Tibial nerve (tissue), 3 donors: ENCODE results near the gene SERPINA1.

ENCODE experiments used
- CTCF ChIP-seq, 5 experiments: fragments of 200-600 bp in 3 of 5; fragments of 450-650 bp in 2 of 5; sonication (generic) in 3 of 5; IDR thresholded peaks; one replicate each; pipeline ENCODE4 v1.5.1; 2016 to 2019; ENCODE audit warnings: antibody characterized with exemption in 5 of 5, mild to moderate bottlenecking in 3 of 5, moderate library complexity in 2 of 5
- POLR2A ChIP-seq, 2 donors: fragments of 450-650 bp; IDR thresholded peaks; one replicate each; pipeline ENCODE4 v1.6.1; 2017; ENCODE audit warnings: antibody characterized with exemption in 2 of 2, mild to moderate bottlenecking in 2 of 2, moderate library complexity in 2 of 2

DNA sequence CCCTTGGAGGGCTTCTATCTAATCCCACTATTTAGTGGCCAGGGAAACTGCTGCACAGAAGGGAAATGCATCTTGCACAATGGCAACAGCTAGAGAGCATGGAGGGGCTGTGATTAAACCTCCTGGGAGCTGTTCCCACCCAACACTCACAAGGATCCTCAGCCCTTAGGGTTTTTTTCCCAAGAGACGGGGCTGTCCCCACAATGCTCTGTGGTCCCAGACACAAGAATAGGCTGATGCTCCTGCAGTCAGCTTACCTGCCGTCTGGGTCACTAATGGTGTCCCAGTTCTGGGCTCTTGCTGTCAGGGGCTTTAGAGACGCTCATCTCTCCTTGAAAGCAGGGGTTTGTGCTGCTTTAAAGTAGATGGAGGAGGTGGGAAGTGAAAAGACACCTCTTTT, 4.6 kb downstream of the SERPINA1 start:
- TF ChIP-seq POLR2A (IDR thresholded peaks at IDR 0.05) (no peak), CTCF (IDR thresholded peaks at IDR 0.05) (no peak)
